HepG2 (cell line): Measurements from ENCODE around the gene PSMC2. TPM values are rescaled to one million over a fixed set of nuclear protein-coding genes. Genes with fewer than 3 reads are reported as not detected.
A peak's percentile ranks its signal among the peaks of the same experiment; 100 is the strongest.

Experiments used
- DNMT3B ChIP-seq: conservative IDR thresholded peaks from 2 replicates; pipeline ENCODE4 v1.6.1; 2016; ENCODE audit warnings: missing biosample characterization, control low read depth
- FOXA3 ChIP-seq: IDR thresholded peaks from 2 replicates; pipeline ENCODE4 v1.6.1; 2016; ENCODE audit warnings: missing genetic modification reagents, missing compliant biosample characterization
- GATA4 ChIP-seq: sonication (generic); IDR thresholded peaks from 2 replicates; pipeline ENCODE4 v1.6.1; 2016; ENCODE audit warnings: antibody characterized with exemption, low read depth, borderline replicate concordance
- MLLT10 ChIP-seq: sonication (generic); formaldehyde crosslinking; IDR thresholded peaks from 2 replicates; pipeline ENCODE4 v1.4.0; 2020; ENCODE audit warnings: missing genetic modification reagents
- MTA1 ChIP-seq: sonication (generic); formaldehyde crosslinking; IDR thresholded peaks from 2 replicates; pipeline ENCODE4 v1.4.0; 2020; ENCODE audit warnings: missing genetic modification reagents, mild to moderate bottlenecking, borderline replicate concordance
- NFE2 ChIP-seq: sonication (generic); formaldehyde crosslinking; IDR thresholded peaks from 2 replicates; pipeline ENCODE4 v1.4.0; 2020; ENCODE audit warnings: missing genetic modification reagents
- PTBP1 ChIP-seq: fragments of 200-400 bp; formaldehyde crosslinking; IDR thresholded peaks from 2 replicates; pipeline ENCODE4 v1.6.1; 2018; ENCODE audit warnings: low read length, low read depth; ENCODE audit not compliant: poor library complexity, severe bottlenecking
- SALL1 ChIP-seq: sonication (generic); formaldehyde crosslinking; IDR thresholded peaks from 2 replicates; pipeline ENCODE4 v1.8.0; 2022; ENCODE audit warnings: mild to moderate bottlenecking, missing genetic modification reagents
- SRF ChIP-seq: IDR thresholded peaks from 2 replicates; pipeline ENCODE4 v1.6.1; 2011; ENCODE audit warnings: mild to moderate bottlenecking, low read depth, low read length, moderate library complexity
- ZMYM3 ChIP-seq: sonication (generic); formaldehyde crosslinking; IDR thresholded peaks from 2 replicates; pipeline ENCODE4 v1.5.1; 2020; ENCODE audit warnings: mild to moderate bottlenecking, missing genetic modification reagents
- ZMYM4 ChIP-seq: sonication (generic); formaldehyde crosslinking; IDR thresholded peaks from 2 replicates; pipeline ENCODE4 v1.8.1; 2023; ENCODE audit warnings: mild to moderate bottlenecking, missing genetic modification reagents
- ZNF207 ChIP-seq: fragments of 450-650 bp; IDR thresholded peaks from 2 replicates; pipeline ENCODE4 v1.6.1; 2016; ENCODE audit warnings: antibody characterized with exemption, borderline replicate concordance
- ZNF264 ChIP-seq: sonication (generic); formaldehyde crosslinking; IDR thresholded peaks from 2 replicates; pipeline ENCODE4 v1.4.0; 2020; ENCODE audit warnings: missing genetic modification reagents
- ZNF460 ChIP-seq: sonication (generic); formaldehyde crosslinking; IDR thresholded peaks from 2 replicates; pipeline ENCODE4 v1.5.1; 2020; ENCODE audit warnings: missing genetic modification reagents, mild to moderate bottlenecking, borderline replicate concordance
- ZNF562 ChIP-seq: sonication (generic); formaldehyde crosslinking; IDR thresholded peaks from 2 replicates; pipeline ENCODE4 v1.8.0; 2022; ENCODE audit warnings: missing genetic modification reagents, borderline replicate concordance
- ZNF644 ChIP-seq: IDR thresholded peaks from 2 replicates; pipeline ENCODE4 v1.6.1; 2016; ENCODE audit warnings: low read depth
- ZNF670 ChIP-seq: sonication (generic); formaldehyde crosslinking; IDR thresholded peaks from 2 replicates; pipeline ENCODE4 v1.8.0; 2022; ENCODE audit warnings: mild to moderate bottlenecking, missing genetic modification reagents, borderline replicate concordance
- ZNF720 ChIP-seq: sonication (generic); formaldehyde crosslinking; IDR thresholded peaks from 2 replicates; pipeline ENCODE4 v1.4.0; 2020; ENCODE audit warnings: missing genetic modification reagents
- ZNF839 ChIP-seq: sonication (generic); formaldehyde crosslinking; IDR thresholded peaks from 2 replicates; pipeline ENCODE4 v1.4.0; 2020; ENCODE audit warnings: missing genetic modification reagents, mild to moderate bottlenecking, borderline replicate concordance
- polyA plus RNA-seq, 8 experiments: library from polyadenylated mRNA; depleted of rRNA in 3 of 8; stranded (reverse) in 7 of 8; unstranded in 1 of 8; fragments of >200 nt; fragmentation: Illumina TruSeq in 4 of 8; extraction: Trizol in 4 of 8; gene quantifications; 2 replicates each; pipeline versions ENCODE4 v1.2.1 to v1.2.3, GENCODE V29; 2011 to 2016; ENCODE audit warnings: low read depth in 4 of 8, missing spikeins in 1 of 8, mixed read lengths in 1 of 8; ENCODE audit not compliant: insufficient read depth in 1 of 8
- total RNA-seq, 5 experiments: library from RNA; depleted of rRNA; stranded (reverse); fragments of >200 nt; fragmentation: Illumina TruSeq; extraction: Trizol; gene quantifications; 2 replicates each; pipeline ENCODE4 v1.2.3, GENCODE V29; 2016; ENCODE audit warnings: low read depth in 1 of 5
- TF ChIP-seq, protein P1 (sequence below): IDR thresholded peaks from 2 replicates; pipeline ENCODE4 v1.6.1; 2012; ENCODE audit warnings: low read length, improper control_type of control experiment
- TF ChIP-seq, protein P2 (sequence below): IDR thresholded peaks from 2 replicates; pipeline ENCODE4 v1.6.1; 2012; ENCODE audit warnings: inconsistent platforms
- TF ChIP-seq, protein P3 (sequence below): sonication (generic); formaldehyde crosslinking; conservative IDR thresholded peaks from 2 replicates; pipeline ENCODE4 v1.4.0; 2020; ENCODE audit warnings: missing genetic modification reagents
- TF ChIP-seq, protein P4 (sequence below): sonication (generic); formaldehyde crosslinking; IDR thresholded peaks from 2 replicates; pipeline ENCODE4 v1.5.0; 2020; ENCODE audit warnings: mild to moderate bottlenecking, low read depth, missing genetic modification reagents, borderline replicate concordance

Gene PSMC2
- total and polyA plus RNA-seq, 2 of the 13 experiments (the other 11 are each of a cell fraction or from before 2014, with no cell fraction given): 89.9 to 181 TPM

DNA sequence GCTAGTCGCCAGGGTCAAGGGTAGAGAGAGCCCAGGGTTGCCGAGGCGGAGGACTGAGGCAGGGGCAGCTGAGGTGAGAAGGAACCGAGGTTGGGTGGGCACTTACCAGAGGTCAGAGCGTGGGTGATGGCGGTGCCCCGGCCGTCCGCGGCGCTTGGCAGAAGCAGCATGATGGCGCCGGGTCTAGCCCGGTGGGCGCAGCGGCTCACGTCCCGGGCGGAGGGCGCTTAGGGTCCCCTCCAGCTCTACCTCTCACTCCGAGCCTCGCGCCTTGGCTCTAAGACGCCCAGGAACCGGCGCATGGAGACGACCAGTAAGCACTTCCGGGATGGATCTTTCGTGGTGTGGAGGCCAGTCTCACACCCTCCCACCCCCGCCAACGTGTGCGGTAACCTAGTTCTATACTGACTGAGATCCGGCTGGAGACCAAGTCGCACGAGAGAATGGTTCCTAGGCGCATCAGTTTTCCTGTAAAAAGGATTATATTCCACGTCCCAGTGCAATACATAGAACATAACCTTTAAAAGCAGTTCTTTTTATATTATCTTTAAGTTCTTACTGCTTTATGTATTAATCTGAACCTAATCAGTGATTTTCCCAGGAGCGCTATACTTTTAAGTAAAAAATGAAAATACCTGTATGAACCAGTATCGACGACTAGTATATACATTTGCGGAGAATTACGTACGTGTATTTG lies 2.8 kb upstream of the PSMC2 start, which contains the start of gene DNAJC2 (continued):
- TF ChIP-seq ZNF670 (CRISPR knock-in tag) (peak; percentile 90), FOXA3 (CRISPR knock-in tag) (peak; percentile 74), SRF (peak; percentile 77; the same call in 1 of the 2 replicates), ZNF460 (no peak; the same call in 1 of the 2 replicates), GATA4 (no peak), PTBP1 (no peak), MLLT10 (no peak), DNMT3B (CRISPR knock-in tag) (peak; percentile 86), ZNF207 (no peak), ZMYM4 (CRISPR knock-in tag) (peak; percentile 91), ZNF720 (no peak), ZNF562 (CRISPR knock-in tag) (no peak), ZNF644 (CRISPR knock-in tag) (0 out of 2 replicates have a peak, but pooled peaks have one; percentile 32), ZNF264 (CRISPR knock-in tag) (peak; percentile 95), MTA1 (peak; percentile 81; the same call in 1 of the 2 replicates), SALL1 (peak; percentile 89), ZMYM3 (CRISPR knock-in tag) (peak; percentile 79), ZNF839 (CRISPR knock-in tag) (peak; percentile 64; the same call in 1 of the 2 replicates), NFE2 (CRISPR knock-in tag) (no peak)
- TF ChIP-seq, protein P1, sequence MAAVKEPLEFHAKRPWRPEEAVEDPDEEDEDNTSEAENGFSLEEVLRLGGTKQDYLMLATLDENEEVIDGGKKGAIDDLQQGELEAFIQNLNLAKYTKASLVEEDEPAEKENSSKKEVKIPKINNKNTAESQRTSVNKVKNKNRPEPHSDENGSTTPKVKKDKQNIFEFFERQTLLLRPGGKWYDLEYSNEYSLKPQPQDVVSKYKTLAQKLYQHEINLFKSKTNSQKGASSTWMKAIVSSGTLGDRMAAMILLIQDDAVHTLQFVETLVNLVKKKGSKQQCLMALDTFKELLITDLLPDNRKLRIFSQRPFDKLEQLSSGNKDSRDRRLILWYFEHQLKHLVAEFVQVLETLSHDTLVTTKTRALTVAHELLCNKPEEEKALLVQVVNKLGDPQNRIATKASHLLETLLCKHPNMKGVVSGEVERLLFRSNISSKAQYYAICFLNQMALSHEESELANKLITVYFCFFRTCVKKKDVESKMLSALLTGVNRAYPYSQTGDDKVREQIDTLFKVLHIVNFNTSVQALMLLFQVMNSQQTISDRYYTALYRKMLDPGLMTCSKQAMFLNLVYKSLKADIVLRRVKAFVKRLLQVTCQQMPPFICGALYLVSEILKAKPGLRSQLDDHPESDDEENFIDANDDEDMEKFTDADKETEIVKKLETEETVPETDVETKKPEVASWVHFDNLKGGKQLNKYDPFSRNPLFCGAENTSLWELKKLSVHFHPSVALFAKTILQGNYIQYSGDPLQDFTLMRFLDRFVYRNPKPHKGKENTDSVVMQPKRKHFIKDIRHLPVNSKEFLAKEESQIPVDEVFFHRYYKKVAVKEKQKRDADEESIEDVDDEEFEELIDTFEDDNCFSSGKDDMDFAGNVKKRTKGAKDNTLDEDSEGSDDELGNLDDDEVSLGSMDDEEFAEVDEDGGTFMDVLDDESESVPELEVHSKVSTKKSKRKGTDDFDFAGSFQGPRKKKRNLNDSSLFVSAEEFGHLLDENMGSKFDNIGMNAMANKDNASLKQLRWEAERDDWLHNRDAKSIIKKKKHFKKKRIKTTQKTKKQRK: no peak
- TF ChIP-seq, protein P2, sequence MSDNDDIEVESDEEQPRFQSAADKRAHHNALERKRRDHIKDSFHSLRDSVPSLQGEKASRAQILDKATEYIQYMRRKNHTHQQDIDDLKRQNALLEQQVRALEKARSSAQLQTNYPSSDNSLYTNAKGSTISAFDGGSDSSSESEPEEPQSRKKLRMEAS: peak; percentile 98
- TF ChIP-seq, protein P3, sequence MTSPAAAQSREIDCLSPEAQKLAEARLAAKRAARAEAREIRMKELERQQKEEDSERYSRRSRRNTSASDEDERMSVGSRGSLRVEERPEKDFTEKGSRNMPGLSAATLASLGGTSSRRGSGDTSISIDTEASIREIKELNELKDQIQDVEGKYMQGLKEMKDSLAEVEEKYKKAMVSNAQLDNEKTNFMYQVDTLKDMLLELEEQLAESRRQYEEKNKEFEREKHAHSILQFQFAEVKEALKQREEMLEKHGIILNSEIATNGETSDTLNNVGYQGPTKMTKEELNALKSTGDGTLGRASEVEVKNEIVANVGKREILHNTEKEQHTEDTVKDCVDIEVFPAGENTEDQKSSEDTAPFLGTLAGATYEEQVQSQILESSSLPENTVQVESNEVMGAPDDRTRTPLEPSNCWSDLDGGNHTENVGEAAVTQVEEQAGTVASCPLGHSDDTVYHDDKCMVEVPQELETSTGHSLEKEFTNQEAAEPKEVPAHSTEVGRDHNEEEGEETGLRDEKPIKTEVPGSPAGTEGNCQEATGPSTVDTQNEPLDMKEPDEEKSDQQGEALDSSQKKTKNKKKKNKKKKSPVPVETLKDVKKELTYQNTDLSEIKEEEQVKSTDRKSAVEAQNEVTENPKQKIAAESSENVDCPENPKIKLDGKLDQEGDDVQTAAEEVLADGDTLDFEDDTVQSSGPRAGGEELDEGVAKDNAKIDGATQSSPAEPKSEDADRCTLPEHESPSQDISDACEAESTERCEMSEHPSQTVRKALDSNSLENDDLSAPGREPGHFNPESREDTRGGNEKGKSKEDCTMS (CRISPR knock-in tag): no peak; the same call in 1 of the 2 replicates
- TF ChIP-seq, protein P4, sequence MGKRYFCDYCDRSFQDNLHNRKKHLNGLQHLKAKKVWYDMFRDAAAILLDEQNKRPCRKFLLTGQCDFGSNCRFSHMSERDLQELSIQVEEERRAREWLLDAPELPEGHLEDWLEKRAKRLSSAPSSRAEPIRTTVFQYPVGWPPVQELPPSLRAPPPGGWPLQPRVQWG: no peak
